ENCODE data around the gene PLXNA4. TPM values are rescaled to one million over a fixed set of nuclear protein-coding genes. Genes with fewer than 3 reads are reported as not detected.

PLXNA4 gene
- total RNA-seq, 1 experiment from 2014 or later = not detected

DNA sequence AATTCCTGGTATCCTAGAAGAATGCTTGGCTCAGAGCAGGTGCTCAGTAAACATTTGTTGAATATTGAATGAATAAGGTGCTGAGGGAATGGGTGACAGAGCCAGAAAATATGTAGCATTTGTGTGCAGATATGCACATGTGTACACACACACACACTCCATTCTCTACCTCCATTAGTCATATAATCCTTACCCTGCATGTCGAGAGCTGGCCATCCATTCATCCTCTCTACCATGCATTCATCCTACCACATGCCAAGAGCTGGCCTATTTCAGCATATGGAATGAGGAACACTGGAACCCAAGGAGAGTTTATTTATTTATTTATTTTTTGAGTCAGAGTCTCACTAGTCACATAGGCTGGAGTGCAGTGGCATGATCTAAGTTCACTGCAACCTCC is 284.8 kb downstream of the PLXNA4 start:
- H3K27ac Mint-ChIP-seq (ENCODE audit: low read depth, unreplicated experiment) = no peak overlapping the region
- peaks cover 11% of the 10 kb centered on the region for H3K27me3 Mint-ChIP-seq (ENCODE audit: insufficient read depth, unreplicated experiment)
- H3K9me3 Mint-ChIP-seq (ENCODE audit: unreplicated experiment) = peaks cover 7% of the 10 kb centered on the region
- no peak for DNase-seq (ENCODE audit: unreplicated experiment)
- H3K4me1 Mint-ChIP-seq (ENCODE audit: insufficient read depth, unreplicated experiment) = no peaks in the 10 kb centered on the region
- H3K36me3 Mint-ChIP-seq (ENCODE audit: insufficient read depth, unreplicated experiment) = no peaks in the 10 kb centered on the region
- TF ChIP-seq, protein P1, sequence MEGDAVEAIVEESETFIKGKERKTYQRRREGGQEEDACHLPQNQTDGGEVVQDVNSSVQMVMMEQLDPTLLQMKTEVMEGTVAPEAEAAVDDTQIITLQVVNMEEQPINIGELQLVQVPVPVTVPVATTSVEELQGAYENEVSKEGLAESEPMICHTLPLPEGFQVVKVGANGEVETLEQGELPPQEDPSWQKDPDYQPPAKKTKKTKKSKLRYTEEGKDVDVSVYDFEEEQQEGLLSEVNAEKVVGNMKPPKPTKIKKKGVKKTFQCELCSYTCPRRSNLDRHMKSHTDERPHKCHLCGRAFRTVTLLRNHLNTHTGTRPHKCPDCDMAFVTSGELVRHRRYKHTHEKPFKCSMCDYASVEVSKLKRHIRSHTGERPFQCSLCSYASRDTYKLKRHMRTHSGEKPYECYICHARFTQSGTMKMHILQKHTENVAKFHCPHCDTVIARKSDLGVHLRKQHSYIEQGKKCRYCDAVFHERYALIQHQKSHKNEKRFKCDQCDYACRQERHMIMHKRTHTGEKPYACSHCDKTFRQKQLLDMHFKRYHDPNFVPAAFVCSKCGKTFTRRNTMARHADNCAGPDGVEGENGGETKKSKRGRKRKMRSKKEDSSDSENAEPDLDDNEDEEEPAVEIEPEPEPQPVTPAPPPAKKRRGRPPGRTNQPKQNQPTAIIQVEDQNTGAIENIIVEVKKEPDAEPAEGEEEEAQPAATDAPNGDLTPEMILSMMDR (IDR thresholded peaks at IDR 0.05; ENCODE audit: unreplicated experiment) = no peak
- BruUV-seq (replicated peaks) = no TSS peak
- CTCF ChIA-PET = interaction anchor here (1.1 kb wide), 1 partner anchor 27 kb away, joined by 3 read pairs; no protein-coding TSS in a partner anchor
- POLR2A ChIA-PET = no interaction called here
- H3K4me3 Mint-ChIP-seq (ENCODE audit: unreplicated experiment) = no peak overlapping the region
- intact Hi-C loops (cut with micrococcal nuclease) = no loop called here

DNA sequence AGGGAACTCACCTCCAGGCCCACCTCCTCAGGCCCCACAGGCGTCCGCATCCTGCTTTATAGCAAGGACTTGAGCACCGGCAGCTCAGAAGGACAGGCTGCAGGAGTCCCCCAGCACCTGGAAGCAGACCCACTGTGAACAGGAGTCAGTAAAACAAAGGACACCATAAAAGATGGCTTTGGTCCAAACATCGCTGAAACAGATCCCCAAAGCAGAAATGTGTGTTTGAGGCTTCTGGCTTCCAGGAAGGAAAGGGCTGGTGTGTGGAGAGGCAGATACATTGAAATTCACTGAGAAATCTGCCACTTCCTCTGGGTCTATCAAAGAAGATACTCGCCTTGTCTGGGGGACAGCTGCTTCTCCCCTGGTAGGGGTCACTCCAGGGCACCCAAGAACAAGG is 286.2 kb downstream of the PLXNA4 start:
- Mint-ChIP-seq H3K27me3 (ENCODE audit: insufficient read depth, unreplicated experiment) (peaks cover 11% of the 10 kb centered on the region), H3K9me3 (ENCODE audit: unreplicated experiment) (peaks cover 7% of the 10 kb centered on the region), H3K4me1 (ENCODE audit: insufficient read depth, unreplicated experiment) (no peaks in the 10 kb centered on the region), H3K27ac (ENCODE audit: low read depth, unreplicated experiment) (no peak overlapping the region), H3K4me3 (ENCODE audit: unreplicated experiment) (no peak overlapping the region), H3K36me3 (ENCODE audit: insufficient read depth, unreplicated experiment) (no peaks in the 10 kb centered on the region)
- ChIA-PET CTCF (interaction anchor here (1.3 kb wide), 1 partner anchor 601 kb away, joined by 3 read pairs; no protein-coding TSS in a partner anchor), POLR2A (no interaction called here)
- no TSS peak for BruUV-seq (replicated peaks)
- TF ChIP-seq, protein P1 (IDR thresholded peaks at IDR 0.05; ENCODE audit: unreplicated experiment) = no peak
- intact Hi-C loops (cut with micrococcal nuclease) = no loop called here
- no peak for DNase-seq (ENCODE audit: unreplicated experiment)

DNA sequence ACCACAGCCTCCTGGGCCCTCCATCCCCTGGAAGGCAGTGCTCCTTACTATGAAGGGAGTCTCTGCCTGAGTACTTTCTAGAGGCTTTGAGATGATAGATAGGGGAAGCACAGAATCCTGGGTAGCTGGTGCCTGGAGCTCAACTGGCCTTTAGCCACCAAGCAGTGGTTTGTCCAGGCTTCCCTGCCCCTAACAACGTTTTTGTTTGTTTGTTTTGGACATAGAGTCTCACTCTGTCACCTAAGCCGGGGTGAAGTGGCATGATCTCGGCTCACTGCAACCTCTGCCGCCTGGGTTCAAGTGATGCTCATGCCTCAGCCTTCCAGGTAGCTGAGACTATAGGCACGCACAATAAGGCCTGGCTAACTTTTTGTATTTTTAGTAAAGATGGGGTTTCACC is 289.4 kb downstream of the PLXNA4 start:
- Mint-ChIP-seq H3K4me1 (ENCODE audit: insufficient read depth, unreplicated experiment) (no peaks in the 10 kb centered on the region), H3K27me3 (ENCODE audit: insufficient read depth, unreplicated experiment) (peaks cover 11% of the 10 kb centered on the region), H3K9me3 (ENCODE audit: unreplicated experiment) (no peaks in the 10 kb centered on the region), H3K27ac (ENCODE audit: low read depth, unreplicated experiment) (no peak overlapping the region), H3K36me3 (ENCODE audit: insufficient read depth, unreplicated experiment) (no peaks in the 10 kb centered on the region), H3K4me3 (ENCODE audit: unreplicated experiment) (no peak overlapping the region)
- CTCF ChIA-PET = interaction anchor here (1.0 kb wide), 1 partner anchor 9 kb away, joined by 3 read pairs; no protein-coding TSS in a partner anchor
- TF ChIP-seq, protein P1 (IDR thresholded peaks at IDR 0.05; ENCODE audit: unreplicated experiment) = no peak
- DNase-seq (ENCODE audit: unreplicated experiment) = no peak
- BruUV-seq (replicated peaks) = no TSS peak
- intact Hi-C loops (cut with micrococcal nuclease) = no loop called here
- POLR2A ChIA-PET = no interaction called here

DNA sequence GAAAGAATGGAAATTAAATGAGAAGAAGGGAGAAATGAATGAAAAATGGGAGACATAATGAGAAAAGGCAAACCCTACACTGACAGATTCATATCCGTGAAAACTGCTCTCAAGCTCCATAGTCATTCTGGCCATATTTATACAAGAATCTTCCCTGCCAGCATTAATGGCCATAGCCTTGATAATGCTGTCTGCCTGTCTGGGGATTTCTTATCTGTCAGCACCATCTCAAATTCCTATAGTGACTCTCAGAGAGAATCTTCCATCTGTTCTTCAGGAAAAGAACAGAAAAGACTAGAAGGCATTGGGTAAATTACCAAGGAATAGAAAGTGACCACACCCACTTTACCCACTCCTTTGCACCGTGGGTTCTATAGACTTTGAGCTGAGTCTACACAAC is 295.9 kb downstream of the PLXNA4 start:
- POLR2A ChIA-PET = no interaction called here
- H3K4me1 Mint-ChIP-seq (ENCODE audit: insufficient read depth, unreplicated experiment) = no peaks in the 10 kb centered on the region
- no peaks in the 10 kb centered on the region for H3K27me3 Mint-ChIP-seq (ENCODE audit: insufficient read depth, unreplicated experiment)
- H3K9me3 Mint-ChIP-seq (ENCODE audit: unreplicated experiment) = peaks cover 8% of the 10 kb centered on the region
- H3K27ac Mint-ChIP-seq (ENCODE audit: low read depth, unreplicated experiment) = no peak overlapping the region
- CTCF ChIA-PET = interaction anchor here (0.7 kb wide), 1 partner anchor 326 kb away, joined by 3 read pairs; no protein-coding TSS in a partner anchor
- intact Hi-C loops (cut with micrococcal nuclease) = no loop called here
- no peaks in the 10 kb centered on the region for H3K36me3 Mint-ChIP-seq (ENCODE audit: insufficient read depth, unreplicated experiment)
- no peak overlapping the region for H3K4me3 Mint-ChIP-seq (ENCODE audit: unreplicated experiment)
- TF ChIP-seq, protein P1 (IDR thresholded peaks at IDR 0.05; ENCODE audit: unreplicated experiment) = no peak
- DNase-seq (ENCODE audit: unreplicated experiment) = no peak
- BruUV-seq (replicated peaks) = no TSS peak
